Effector CD4-positive, alpha-beta T cell (primary cell): ENCODE measurements around the gene SH2D7.

Experiments used
- DNase-seq: peaks from one replicate; pipeline ENCODE4 v3.0.0-alpha.2; 2020

SH2D7 gene

GRCh38 chr15:78079298-78080087, 12.9 kb upstream of the SH2D7 start:
- DNase-seq, result no peak

- no peak for DNase-seq
These were observed 12.3 kb upstream of the SH2D7 start for GRCh38 chr15:78080088-78080460.

- no peak for DNase-seq
These were observed 10.1 kb upstream of the SH2D7 start for GRCh38 chr15:78082106-78082742.

GRCh38 chr15:78082743-78083110, 9.6 kb upstream of the SH2D7 start:
- DNase-seq, result no peak

GRCh38 chr15:78083186-78083585, 9.2 kb upstream of the SH2D7 start:
- no peak for DNase-seq

GRCh38 chr15:78083687-78084448, 8.5 kb upstream of the SH2D7 start:
- no peak for DNase-seq

- no peak for DNase-seq
These were observed 8.0 kb upstream of the SH2D7 start for GRCh38 chr15:78084449-78084750.

GRCh38 chr15:78085928-78086327, 6.4 kb upstream of the SH2D7 start:
- DNase-seq, result no peak

- DNase-seq, result no peak
These were observed 4.2 kb upstream of the SH2D7 start for GRCh38 chr15:78087951-78088772.

- DNase-seq, result no peak
These were observed 3.6 kb upstream of the SH2D7 start for GRCh38 chr15:78088773-78089080.

- no peak for DNase-seq
These were observed 1.8 kb upstream of the SH2D7 start for GRCh38 chr15:78090422-78091063.

- DNase-seq, result no peak
These were observed 1.1 kb downstream of the SH2D7 start for GRCh38 chr15:78093242-78094020.

- DNase-seq, result no peak
These were observed 5.3 kb downstream of the SH2D7 start for GRCh38 chr15:78097667-78098066.

- no peak for DNase-seq
These were observed 5.9 kb downstream of the SH2D7 start for GRCh38 chr15:78098131-78098755.

- no peak for DNase-seq
These were observed 8.5 kb downstream of the SH2D7 start for GRCh38 chr15:78100886-78101285.

- DNase-seq, result no peak
These were observed 9.2 kb downstream of the SH2D7 start for GRCh38 chr15:78101423-78102105.

- no peak for DNase-seq
These were observed 9.8 kb downstream of the SH2D7 start for GRCh38 chr15:78102211-78102610.

GRCh38 chr15:78102741-78103140, 10.4 kb downstream of the SH2D7 start:
- no peak for DNase-seq

GRCh38 chr15:78103406-78104118, 11.2 kb downstream of the SH2D7 start:
- DNase-seq, result peak; percentile 18

GRCh38 chr15:78104119-78104479, 11.7 kb downstream of the SH2D7 start:
- no peak for DNase-seq
